Measurements from ENCODE around the gene IGLON5. TPM values are rescaled to one million over a fixed set of nuclear protein-coding genes. Genes with fewer than 3 reads are reported as not detected.

IGLON5 gene
- total RNA-seq, 4 donors from 2014 or later: not detected

DNA sequence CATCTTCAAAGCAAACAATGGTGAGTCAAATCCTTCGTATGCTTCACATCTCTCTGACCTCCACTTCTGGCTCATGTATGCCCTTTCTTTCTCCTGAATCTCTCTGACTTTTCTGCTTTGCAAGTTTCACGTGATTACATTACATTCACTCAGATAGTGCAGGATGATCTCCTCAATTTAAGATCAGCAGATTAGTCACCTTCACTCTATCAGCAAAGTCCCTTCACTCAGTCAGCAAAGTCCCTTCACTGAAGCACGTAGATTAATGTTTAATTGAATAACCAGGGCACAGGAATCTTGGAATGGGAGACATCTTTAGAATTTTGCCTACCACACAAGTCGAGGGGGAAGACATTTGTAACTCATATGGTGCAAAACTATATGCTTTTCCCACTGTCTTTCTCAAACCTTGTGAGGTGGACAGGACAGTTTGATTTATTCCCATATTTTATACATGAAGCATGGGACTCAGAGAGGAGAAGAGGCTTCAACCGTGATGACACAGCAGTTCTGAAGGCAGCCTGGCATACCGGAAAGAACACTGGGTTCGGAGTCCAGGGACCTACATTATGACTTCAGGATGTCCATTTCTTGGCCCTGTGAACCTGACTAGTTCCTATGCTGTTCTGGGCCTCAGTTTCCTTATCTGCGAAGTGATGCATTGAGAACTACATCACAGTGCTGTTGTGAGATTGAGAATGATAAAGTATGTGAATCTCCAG lies 37.2 kb upstream of the IGLON5 start:
- Histone ChIP-seq H3K27me3 (peaks cover 0 to 33% (median 0%) of the 10 kb centered on the region in 4 donors), H3K36me3 (no peaks in the 10 kb centered on the region), H3K27ac (no peak overlapping the region), H3K4me1 (no peaks in the 10 kb centered on the region), H3K4me3 (no peak overlapping the region), H3K9me3 (no peaks in the 10 kb centered on the region)
- DNase-seq: no peak
- TF ChIP-seq POLR2A (IDR thresholded peaks at IDR 0.05): no peak
- TF ChIP-seq, protein P1, sequence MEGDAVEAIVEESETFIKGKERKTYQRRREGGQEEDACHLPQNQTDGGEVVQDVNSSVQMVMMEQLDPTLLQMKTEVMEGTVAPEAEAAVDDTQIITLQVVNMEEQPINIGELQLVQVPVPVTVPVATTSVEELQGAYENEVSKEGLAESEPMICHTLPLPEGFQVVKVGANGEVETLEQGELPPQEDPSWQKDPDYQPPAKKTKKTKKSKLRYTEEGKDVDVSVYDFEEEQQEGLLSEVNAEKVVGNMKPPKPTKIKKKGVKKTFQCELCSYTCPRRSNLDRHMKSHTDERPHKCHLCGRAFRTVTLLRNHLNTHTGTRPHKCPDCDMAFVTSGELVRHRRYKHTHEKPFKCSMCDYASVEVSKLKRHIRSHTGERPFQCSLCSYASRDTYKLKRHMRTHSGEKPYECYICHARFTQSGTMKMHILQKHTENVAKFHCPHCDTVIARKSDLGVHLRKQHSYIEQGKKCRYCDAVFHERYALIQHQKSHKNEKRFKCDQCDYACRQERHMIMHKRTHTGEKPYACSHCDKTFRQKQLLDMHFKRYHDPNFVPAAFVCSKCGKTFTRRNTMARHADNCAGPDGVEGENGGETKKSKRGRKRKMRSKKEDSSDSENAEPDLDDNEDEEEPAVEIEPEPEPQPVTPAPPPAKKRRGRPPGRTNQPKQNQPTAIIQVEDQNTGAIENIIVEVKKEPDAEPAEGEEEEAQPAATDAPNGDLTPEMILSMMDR (IDR thresholded peaks at IDR 0.05): no peak
- WGBS, 2 donors: 66 to 75% methylated on average over 8 of the region's 8 CpGs
- intact Hi-C loops (cut with DNase I): no loop called here

DNA sequence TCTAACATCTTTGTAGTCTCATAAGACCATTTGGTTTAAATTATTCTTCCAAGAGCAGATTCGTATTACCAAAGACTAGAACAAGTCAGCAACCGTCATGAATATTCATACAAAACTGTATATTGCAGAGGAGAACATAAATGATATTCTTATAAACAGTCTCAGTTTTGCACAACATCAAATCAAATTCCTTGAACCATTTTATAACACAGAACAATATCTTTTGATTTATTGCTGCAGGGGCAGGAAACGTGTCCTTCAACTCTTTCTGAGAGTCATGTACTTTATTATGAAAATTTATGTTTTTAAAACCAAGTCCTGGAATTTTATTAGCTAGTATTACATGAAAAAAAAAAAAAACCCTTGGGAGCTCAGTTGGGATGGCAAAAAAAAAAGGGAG lies 34.3 kb upstream of the IGLON5 start:
- Histone ChIP-seq H3K27ac (no peak overlapping the region), H3K27me3 (peaks cover 0 to 30% (median 0%) of the 10 kb centered on the region in 4 donors), H3K4me1 (no peaks in the 10 kb centered on the region), H3K4me3 (no peak overlapping the region), H3K36me3 (no peaks in the 10 kb centered on the region), H3K9me3 (no peaks in the 10 kb centered on the region)
- no peak for DNase-seq
- 60 to 65% methylated on average over 3 of the region's 3 CpGs for WGBS, 2 donors
- intact Hi-C loops (cut with DNase I): no loop called here
- no peak for TF ChIP-seq POLR2A (IDR thresholded peaks at IDR 0.05)
- TF ChIP-seq, protein P1 (IDR thresholded peaks at IDR 0.05): no peak

DNA sequence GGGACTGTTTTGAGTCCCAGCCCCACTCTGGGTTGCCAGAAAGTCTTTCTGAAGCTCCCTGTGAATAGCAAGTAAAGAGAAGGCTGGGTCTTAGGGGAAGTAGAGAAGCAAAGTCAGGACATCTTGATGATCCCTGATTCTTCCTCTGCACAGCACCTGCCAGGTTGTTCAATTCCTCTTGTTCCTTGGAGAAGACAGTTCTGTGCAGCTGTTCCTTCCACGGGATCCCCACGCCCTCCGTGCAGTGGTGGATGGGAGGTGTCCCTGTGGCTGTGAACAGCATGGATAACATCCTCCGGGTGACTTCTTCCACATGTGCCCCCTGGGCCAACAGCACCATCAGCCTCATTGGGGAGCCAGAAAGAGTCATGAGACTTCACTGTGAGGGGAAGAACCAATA lies 29.1 kb upstream of the IGLON5 start:
- DNase-seq: no peak
- no peaks in the 10 kb centered on the region for H3K4me1 ChIP-seq
- peaks cover 0 to 32% (median 0%) of the 10 kb centered on the region in 4 donors for H3K27me3 ChIP-seq

DNA sequence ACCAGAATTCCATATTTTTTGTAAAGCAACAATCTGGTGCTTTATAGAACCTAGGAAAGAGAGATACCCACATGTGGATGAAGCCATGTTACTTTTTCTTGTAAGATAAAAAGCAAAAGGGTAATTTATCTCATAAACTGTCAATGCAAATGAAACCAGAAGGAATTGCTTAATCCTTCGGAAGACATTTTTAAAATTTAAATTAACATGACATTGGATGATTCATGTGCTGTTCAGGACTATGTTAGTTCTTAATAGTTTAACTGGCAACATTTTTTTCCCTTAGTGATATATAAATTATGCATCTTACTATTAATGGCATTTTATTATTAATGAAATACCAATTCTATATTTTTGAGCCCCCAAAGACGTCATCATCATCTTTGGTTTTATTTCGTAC lies 25.8 kb upstream of the IGLON5 start:
- Histone ChIP-seq H3K4me3 (no peak overlapping the region), H3K27me3 (peaks cover 0 to 24% (median 0%) of the 10 kb centered on the region in 4 donors), H3K9me3 (no peaks in the 10 kb centered on the region), H3K4me1 (no peaks in the 10 kb centered on the region), H3K36me3 (no peaks in the 10 kb centered on the region), H3K27ac (no peak overlapping the region)
- no peak for DNase-seq
- TF ChIP-seq, protein P1 (IDR thresholded peaks at IDR 0.05): no peak
- TF ChIP-seq POLR2A (IDR thresholded peaks at IDR 0.05): no peak
- 69 to 75% methylated on average over 3 of the region's 3 CpGs for WGBS, 2 donors
- intact Hi-C loops (cut with DNase I): no loop called here

More for the DNA sequence above, 29.1 kb upstream of the IGLON5 start:
- H3K27ac ChIP-seq: no peak overlapping the region
- TF ChIP-seq, protein P1 (IDR thresholded peaks at IDR 0.05): no peak
- TF ChIP-seq POLR2A (IDR thresholded peaks at IDR 0.05): no peak
- H3K36me3 ChIP-seq: no peaks in the 10 kb centered on the region
- no peak overlapping the region for H3K4me3 ChIP-seq
- intact Hi-C loops (cut with DNase I): no loop called here
- WGBS, 2 donors: 40% methylated on average over 3 of the region's 4 CpGs; no CpG with 5 or more reads in 1 of the 2 donors
- no peaks in the 10 kb centered on the region for H3K9me3 ChIP-seq

DNA sequence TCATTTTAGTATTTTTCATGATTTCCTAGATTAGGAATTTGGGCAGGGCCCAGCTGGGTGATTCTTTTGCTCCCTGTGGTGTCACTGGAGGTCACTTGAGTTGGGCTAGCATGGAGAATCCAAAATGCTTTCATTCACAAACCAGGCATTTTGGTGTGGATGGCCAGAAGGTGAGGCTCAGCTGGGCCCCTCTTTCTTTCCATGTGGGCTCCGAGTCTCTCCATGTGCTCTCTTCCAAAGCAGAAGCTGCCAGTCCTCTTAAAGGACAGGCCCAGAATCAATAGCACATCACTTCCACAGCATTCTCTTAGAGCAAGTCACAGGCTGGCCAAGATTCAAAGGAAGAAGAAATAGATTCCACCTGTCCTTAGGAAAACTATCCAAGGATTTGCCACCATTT lies 21.8 kb upstream of the IGLON5 start:
- Histone ChIP-seq H3K27ac (no peak overlapping the region), H3K9me3 (no peaks in the 10 kb centered on the region), H3K36me3 (no peaks in the 10 kb centered on the region), H3K27me3 (peaks cover 0 to 49% (median 0%) of the 10 kb centered on the region in 4 donors), H3K4me3 (no peak overlapping the region), H3K4me1 (no peaks in the 10 kb centered on the region)
- no peak for TF ChIP-seq POLR2A (IDR thresholded peaks at IDR 0.05)
- TF ChIP-seq, protein P1 (IDR thresholded peaks at IDR 0.05): no peak
- no peak for DNase-seq
- 86 to 100% methylated on average over 1 of the region's 1 CpG for WGBS, 2 donors
- intact Hi-C loops (cut with DNase I): no loop called here
